Measurements from ENCODE around the gene MAPK11.

MAPK11 gene

GRCh38 chr22:50259302-50259701 is 10.9 kb downstream of the MAPK11 start:
- Histone ChIP-seq H3K9me3 (ENCODE audit: low read depth, low read length) (no peaks in the 10 kb centered on the region), H3K4me3 (no peak overlapping the region), H3K9ac (ENCODE audit: insufficient read length) (no peak overlapping the region), H3K36me3 (ENCODE audit: insufficient read depth, low read length) (no peaks in the 10 kb centered on the region), H3K27ac (no peak overlapping the region)
- no peak for DNase-seq (ENCODE audit: low read depth, low spot score)
- no peak for TF ChIP-seq EZH2 (IDR thresholded peaks at IDR 0.05)

DNA sequence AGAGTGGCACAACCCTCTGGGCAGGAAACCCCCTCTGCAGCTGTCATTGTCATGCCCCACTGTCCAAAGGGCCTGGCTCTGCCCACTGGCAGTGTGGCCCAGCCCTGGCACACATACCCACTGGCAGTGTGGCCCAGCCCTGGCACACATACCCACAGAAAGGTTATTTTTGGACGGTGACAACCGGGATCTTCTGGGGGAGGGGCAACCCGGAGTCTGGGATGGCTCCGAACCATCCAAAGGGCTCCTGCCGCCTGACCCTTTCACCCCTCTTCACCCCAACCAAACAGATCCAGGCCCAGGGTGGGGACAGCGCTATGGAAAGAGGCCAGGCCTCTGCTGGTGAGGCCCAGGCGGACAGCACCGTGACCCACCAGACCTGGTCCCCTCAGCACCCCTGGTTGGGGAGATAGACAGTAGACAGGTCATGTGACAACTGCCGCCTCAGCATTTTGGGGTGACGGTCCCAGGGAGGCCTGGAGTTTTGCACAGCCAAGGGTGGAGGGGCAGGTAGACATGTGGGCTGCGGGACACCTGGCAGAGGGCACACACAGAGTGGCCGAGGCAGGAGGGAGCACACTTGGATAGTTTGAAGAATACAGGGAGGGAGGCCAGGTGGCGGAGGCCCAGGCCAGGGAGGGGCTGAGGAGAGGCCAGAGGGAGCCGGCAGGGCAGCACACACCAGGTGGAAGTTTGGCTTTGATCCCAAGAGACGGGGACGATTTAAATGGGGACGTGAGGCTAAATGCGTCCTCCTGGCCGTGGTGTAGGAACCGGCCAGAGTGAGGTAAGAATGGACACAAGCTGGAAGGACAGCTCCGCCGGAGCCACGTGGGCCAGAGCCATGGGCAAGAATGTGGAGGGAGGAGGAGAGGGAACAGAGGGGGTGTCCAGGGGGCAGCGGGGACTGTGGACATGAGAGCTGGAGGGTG is 11.6 kb downstream of the MAPK11 start:
- no peak for TF ChIP-seq POLR2AphosphoS5 (IDR thresholded peaks at IDR 0.05; ENCODE audit: borderline replicate concordance, low read depth, low read length)
- no peak for TF ChIP-seq EZH2 (IDR thresholded peaks at IDR 0.05)
- TF ChIP-seq FOXP2 (optimal IDR thresholded peaks at IDR 0.05; ENCODE audit: control extremely low read depth, extremely low read length, insufficient read depth): no peak
- no peak overlapping the region for H3K27ac ChIP-seq

GRCh38 chr22:50257451-50258360 is 12.5 kb downstream of the MAPK11 start:
- Histone ChIP-seq H3K27ac (no peak overlapping the region), H3K4me3 (no peak overlapping the region), H3K9ac (ENCODE audit: insufficient read length) (no peak overlapping the region), H3K36me3 (ENCODE audit: insufficient read depth, low read length) (no peaks in the 10 kb centered on the region), H3K9me3 (ENCODE audit: low read depth, low read length) (no peaks in the 10 kb centered on the region)
- no peak for TF ChIP-seq EZH2 (IDR thresholded peaks at IDR 0.05)
- TF ChIP-seq FOXP2 (optimal IDR thresholded peaks at IDR 0.05; ENCODE audit: control extremely low read depth, extremely low read length, insufficient read depth): no peak
- TF ChIP-seq POLR2AphosphoS5 (IDR thresholded peaks at IDR 0.05; ENCODE audit: borderline replicate concordance, low read depth, low read length): no peak
- no peak for DNase-seq (ENCODE audit: low read depth, low spot score)

More for the DNA sequence above, 11.6 kb downstream of the MAPK11 start:
- Histone ChIP-seq H3K9ac (ENCODE audit: insufficient read length) (no peak overlapping the region), H3K36me3 (ENCODE audit: insufficient read depth, low read length) (no peaks in the 10 kb centered on the region), H3K4me3 (no peak overlapping the region), H3K9me3 (ENCODE audit: low read depth, low read length) (no peaks in the 10 kb centered on the region)
- DNase-seq (ENCODE audit: low read depth, low spot score): no peak

- no peaks in the 10 kb centered on the region for H3K9me3 ChIP-seq (ENCODE audit: low read depth, low read length)
- H3K9ac ChIP-seq (ENCODE audit: insufficient read length): no peak overlapping the region
- H3K27ac ChIP-seq: no peak overlapping the region
- TF ChIP-seq POLR2AphosphoS5 (IDR thresholded peaks at IDR 0.05; ENCODE audit: borderline replicate concordance, low read depth, low read length) (no peak), EZH2 (IDR thresholded peaks at IDR 0.05) (no peak), FOXP2 (optimal IDR thresholded peaks at IDR 0.05; ENCODE audit: control extremely low read depth, extremely low read length, insufficient read depth) (no peak)
- no peak for DNase-seq (ENCODE audit: low read depth, low spot score)
- H3K4me3 ChIP-seq: no peak overlapping the region
- no peaks in the 10 kb centered on the region for H3K36me3 ChIP-seq (ENCODE audit: insufficient read depth, low read length)
Observed at GRCh38 chr22:50257041-50257440, 13.1 kb downstream of the MAPK11 start.

DNA sequence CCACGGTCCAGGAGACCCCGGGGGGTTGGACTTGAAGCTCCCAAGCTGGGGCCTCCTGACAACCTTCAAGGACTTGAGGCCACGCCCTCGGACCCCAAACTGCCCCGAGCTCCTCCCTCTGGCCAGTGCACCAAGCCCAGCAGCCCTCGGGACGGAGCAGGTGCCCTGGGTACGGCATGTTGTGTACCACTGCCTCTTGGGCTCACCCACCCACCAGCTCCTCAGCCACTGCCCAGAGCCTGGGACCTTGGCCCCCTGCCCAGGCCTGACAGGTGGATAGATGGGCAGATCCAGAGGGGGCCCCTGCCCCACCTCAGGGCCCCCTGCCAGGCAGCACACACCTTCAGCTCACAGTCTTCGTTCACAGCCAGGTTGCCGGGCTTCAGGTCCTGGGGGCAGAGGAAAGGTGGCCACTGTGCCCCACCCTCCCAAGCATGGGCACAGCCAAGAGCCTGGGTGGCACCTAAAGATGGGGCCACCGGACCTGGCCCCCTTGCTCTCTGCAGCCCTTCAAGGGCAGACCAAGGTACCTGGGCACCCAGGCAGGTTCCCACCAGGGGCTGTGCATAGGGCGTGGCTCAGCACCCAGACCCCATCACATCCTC is 13.8 kb downstream of the MAPK11 start:
- H3K9me3 ChIP-seq (ENCODE audit: low read depth, low read length): no peaks in the 10 kb centered on the region
- no peak overlapping the region for H3K9ac ChIP-seq (ENCODE audit: insufficient read length)
- no peaks in the 10 kb centered on the region for H3K36me3 ChIP-seq (ENCODE audit: insufficient read depth, low read length)
- no peak overlapping the region for H3K27ac ChIP-seq
- no peak overlapping the region for H3K4me3 ChIP-seq
- TF ChIP-seq POLR2AphosphoS5 (IDR thresholded peaks at IDR 0.05; ENCODE audit: borderline replicate concordance, low read depth, low read length) (no peak), EZH2 (IDR thresholded peaks at IDR 0.05) (no peak), FOXP2 (optimal IDR thresholded peaks at IDR 0.05; ENCODE audit: control extremely low read depth, extremely low read length, insufficient read depth) (no peak)
- no peak for DNase-seq (ENCODE audit: low read depth, low spot score)

DNA sequence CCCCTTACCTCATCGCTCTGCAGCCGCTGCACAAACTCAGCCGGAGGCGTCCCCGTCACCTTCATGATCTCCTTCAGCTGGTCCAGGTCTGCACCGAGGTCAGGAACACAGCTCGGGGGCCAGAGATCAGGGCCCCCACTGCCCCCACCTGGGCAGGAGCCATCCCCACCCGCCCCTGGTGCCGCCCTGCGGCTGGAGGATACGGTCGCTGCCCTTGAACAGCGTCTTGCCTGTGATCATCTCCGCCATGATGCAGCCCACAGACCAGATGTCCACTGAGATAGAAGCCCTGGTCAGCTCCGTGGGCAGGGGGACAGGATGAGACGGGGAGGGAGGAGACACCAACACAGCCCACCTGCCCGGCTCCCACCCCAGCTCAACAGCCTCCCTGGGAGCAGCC is 14.6 kb downstream of the MAPK11 start:
- TF ChIP-seq POLR2AphosphoS5 (IDR thresholded peaks at IDR 0.05; ENCODE audit: borderline replicate concordance, low read depth, low read length) (no peak), EZH2 (IDR thresholded peaks at IDR 0.05) (no peak), FOXP2 (optimal IDR thresholded peaks at IDR 0.05; ENCODE audit: control extremely low read depth, extremely low read length, insufficient read depth) (no peak)
- Histone ChIP-seq H3K27ac (no peak overlapping the region), H3K4me3 (no peak overlapping the region), H3K9me3 (ENCODE audit: low read depth, low read length) (no peaks in the 10 kb centered on the region), H3K36me3 (ENCODE audit: insufficient read depth, low read length) (no peaks in the 10 kb centered on the region), H3K9ac (ENCODE audit: insufficient read length) (no peak overlapping the region)
- DNase-seq (ENCODE audit: low read depth, low spot score): no peak

- TF ChIP-seq EZH2 (IDR thresholded peaks at IDR 0.05) (no peak), FOXP2 (optimal IDR thresholded peaks at IDR 0.05; ENCODE audit: control extremely low read depth, extremely low read length, insufficient read depth) (no peak), POLR2AphosphoS5 (IDR thresholded peaks at IDR 0.05; ENCODE audit: borderline replicate concordance, low read depth, low read length) (no peak)
- no peaks in the 10 kb centered on the region for H3K9me3 ChIP-seq (ENCODE audit: low read depth, low read length)
- no peaks in the 10 kb centered on the region for H3K36me3 ChIP-seq (ENCODE audit: insufficient read depth, low read length)
- H3K9ac ChIP-seq (ENCODE audit: insufficient read length): no peak overlapping the region
- DNase-seq (ENCODE audit: low read depth, low spot score): no peak
- no peak overlapping the region for H3K4me3 ChIP-seq
- no peak overlapping the region for H3K27ac ChIP-seq
Observed at GRCh38 chr22:50255099-50255498, 15.1 kb downstream of the MAPK11 start.

DNA sequence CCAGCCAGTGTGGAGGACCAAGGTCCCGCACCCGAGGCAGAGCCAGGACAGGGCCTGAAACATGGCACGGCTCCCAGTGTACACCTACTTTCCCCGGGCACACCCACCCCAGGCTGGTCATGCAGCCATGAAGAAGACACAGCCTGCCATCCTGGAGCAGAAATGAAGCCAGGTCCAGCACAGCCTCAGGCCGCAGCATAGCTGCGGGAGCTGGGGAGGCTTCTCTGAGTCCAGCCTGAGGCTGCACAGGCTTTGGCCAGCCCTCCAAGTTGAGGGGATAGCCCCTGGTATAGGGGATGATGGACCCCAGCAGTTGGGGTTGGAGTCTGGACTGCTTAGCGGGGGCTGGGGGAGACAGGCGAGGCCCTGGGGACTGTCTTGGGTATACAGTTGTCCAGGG is 16.2 kb downstream of the MAPK11 start:
- no peak for DNase-seq (ENCODE audit: low read depth, low spot score)
- H3K4me3 ChIP-seq: no peak overlapping the region
- no peaks in the 10 kb centered on the region for H3K36me3 ChIP-seq (ENCODE audit: insufficient read depth, low read length)
- H3K9me3 ChIP-seq (ENCODE audit: low read depth, low read length): no peaks in the 10 kb centered on the region
- H3K9ac ChIP-seq (ENCODE audit: insufficient read length): no peak overlapping the region
- no peak overlapping the region for H3K27ac ChIP-seq
- no peak for TF ChIP-seq POLR2AphosphoS5 (IDR thresholded peaks at IDR 0.05; ENCODE audit: borderline replicate concordance, low read depth, low read length)
- TF ChIP-seq EZH2 (IDR thresholded peaks at IDR 0.05): no peak
- TF ChIP-seq FOXP2 (optimal IDR thresholded peaks at IDR 0.05; ENCODE audit: control extremely low read depth, extremely low read length, insufficient read depth): no peak
